ENCODE data around the gene PPL. TPM values are rescaled to one million over a fixed set of nuclear protein-coding genes. Genes with fewer than 3 reads are reported as not detected.

Gene PPL
- total RNA-seq, 1 experiment from 2014 or later, result 49.1 TPM

- TF ChIP-seq CTCF (IDR thresholded peaks at IDR 0.05; ENCODE audit: unreplicated experiment), result no peak
- Mint-ChIP-seq H3K9me3 (ENCODE audit: unreplicated experiment) (no peaks in the 10 kb centered on the region), H3K27ac (ENCODE audit: low read depth, unreplicated experiment) (no peak overlapping the region), H3K4me1 (ENCODE audit: insufficient read depth, unreplicated experiment) (peaks cover 10% of the 10 kb centered on the region), H3K4me3 (ENCODE audit: unreplicated experiment) (no peak overlapping the region), H3K27me3 (ENCODE audit: insufficient read depth, unreplicated experiment) (no peaks in the 10 kb centered on the region), H3K36me3 (ENCODE audit: insufficient read depth, unreplicated experiment) (peaks cover 74% of the 10 kb centered on the region)
- no peak for DNase-seq (ENCODE audit: unreplicated experiment)
- intact Hi-C loops (cut with micrococcal nuclease), result no loop called here
- CTCF ChIA-PET, result interaction anchor here (0.6 to 1.4 kb wide), 2 partner anchors 87 to 395 kb away, joined by 3 to 5 read pairs; no protein-coding TSS in a partner anchor
- no TSS peak for BruUV-seq (replicated peaks)
- POLR2A ChIA-PET, result interaction anchor here (0.8 kb wide), 1 partner anchor 31 kb away, joined by 3 read pairs; no protein-coding TSS in a partner anchor
Measured at GRCh38 chr16:4869147-4869805, 67.7 kb downstream of the PPL start.

DNA sequence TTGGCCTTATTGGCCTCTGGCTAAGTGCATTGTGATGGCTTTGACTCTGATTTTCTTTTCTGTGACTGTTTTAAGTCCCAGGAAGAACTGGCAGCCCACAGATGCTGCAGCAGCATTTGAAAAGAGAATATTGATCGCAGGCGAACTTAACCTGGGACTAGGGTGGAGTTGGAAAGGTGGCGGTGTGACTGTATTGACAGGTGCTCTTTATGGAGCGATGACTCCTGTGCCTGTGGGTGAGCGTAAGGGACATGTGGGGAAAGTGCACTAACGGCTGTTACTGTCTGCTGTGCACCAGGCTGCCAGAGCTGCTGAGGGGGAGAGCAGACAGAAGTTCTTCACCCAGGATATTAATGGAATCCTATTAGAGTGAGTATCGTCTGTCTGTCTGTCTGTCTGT is 68.4 kb downstream of the PPL start:
- TF ChIP-seq CTCF (IDR thresholded peaks at IDR 0.05; ENCODE audit: unreplicated experiment), result no peak
- Mint-ChIP-seq H3K4me1 (ENCODE audit: insufficient read depth, unreplicated experiment) (peaks cover 10% of the 10 kb centered on the region), H3K36me3 (ENCODE audit: insufficient read depth, unreplicated experiment) (peaks cover 66% of the 10 kb centered on the region), H3K9me3 (ENCODE audit: unreplicated experiment) (no peaks in the 10 kb centered on the region), H3K27me3 (ENCODE audit: insufficient read depth, unreplicated experiment) (no peaks in the 10 kb centered on the region), H3K4me3 (ENCODE audit: unreplicated experiment) (no peak overlapping the region), H3K27ac (ENCODE audit: low read depth, unreplicated experiment) (no peak overlapping the region)
- POLR2A ChIA-PET, result interaction anchor here (0.7 kb wide), 1 partner anchor 158 kb away, joined by 5 read pairs; no protein-coding TSS in a partner anchor
- no TSS peak for BruUV-seq (replicated peaks)
- no peak for DNase-seq (ENCODE audit: unreplicated experiment)
- intact Hi-C loops (cut with micrococcal nuclease), result no loop called here
- CTCF ChIA-PET, result interaction anchor here (0.6 to 0.9 kb wide), 3 partner anchors 25 to 394 kb away, joined by 3 to 4 read pairs (median 3); no protein-coding TSS in a partner anchor

GRCh38 chr16:4868026-4868425 is 68.9 kb downstream of the PPL start:
- no TSS peak for BruUV-seq (replicated peaks)
- POLR2A ChIA-PET, result interaction anchor here (0.7 kb wide), 1 partner anchor 158 kb away, joined by 5 read pairs; no protein-coding TSS in a partner anchor

More at GRCh38 chr16:4868026-4868425, 68.9 kb downstream of the PPL start:
- CTCF ChIA-PET, result interaction anchor here (0.6 to 1.1 kb wide), 3 partner anchors 19 to 185 kb away, joined by 3 to 4 read pairs (median 3); no protein-coding TSS in a partner anchor
- Mint-ChIP-seq H3K27ac (ENCODE audit: low read depth, unreplicated experiment) (no peak overlapping the region), H3K4me1 (ENCODE audit: insufficient read depth, unreplicated experiment) (peaks cover 10% of the 10 kb centered on the region), H3K27me3 (ENCODE audit: insufficient read depth, unreplicated experiment) (no peaks in the 10 kb centered on the region), H3K36me3 (ENCODE audit: insufficient read depth, unreplicated experiment) (peaks cover 61% of the 10 kb centered on the region), H3K4me3 (ENCODE audit: unreplicated experiment) (no peak overlapping the region), H3K9me3 (ENCODE audit: unreplicated experiment) (no peaks in the 10 kb centered on the region)
- no peak for DNase-seq (ENCODE audit: unreplicated experiment)
- intact Hi-C loops (cut with micrococcal nuclease), result no loop called here
- no peak for TF ChIP-seq CTCF (IDR thresholded peaks at IDR 0.05; ENCODE audit: unreplicated experiment)
